ENCODE results near the gene ZNF275.

DNA sequence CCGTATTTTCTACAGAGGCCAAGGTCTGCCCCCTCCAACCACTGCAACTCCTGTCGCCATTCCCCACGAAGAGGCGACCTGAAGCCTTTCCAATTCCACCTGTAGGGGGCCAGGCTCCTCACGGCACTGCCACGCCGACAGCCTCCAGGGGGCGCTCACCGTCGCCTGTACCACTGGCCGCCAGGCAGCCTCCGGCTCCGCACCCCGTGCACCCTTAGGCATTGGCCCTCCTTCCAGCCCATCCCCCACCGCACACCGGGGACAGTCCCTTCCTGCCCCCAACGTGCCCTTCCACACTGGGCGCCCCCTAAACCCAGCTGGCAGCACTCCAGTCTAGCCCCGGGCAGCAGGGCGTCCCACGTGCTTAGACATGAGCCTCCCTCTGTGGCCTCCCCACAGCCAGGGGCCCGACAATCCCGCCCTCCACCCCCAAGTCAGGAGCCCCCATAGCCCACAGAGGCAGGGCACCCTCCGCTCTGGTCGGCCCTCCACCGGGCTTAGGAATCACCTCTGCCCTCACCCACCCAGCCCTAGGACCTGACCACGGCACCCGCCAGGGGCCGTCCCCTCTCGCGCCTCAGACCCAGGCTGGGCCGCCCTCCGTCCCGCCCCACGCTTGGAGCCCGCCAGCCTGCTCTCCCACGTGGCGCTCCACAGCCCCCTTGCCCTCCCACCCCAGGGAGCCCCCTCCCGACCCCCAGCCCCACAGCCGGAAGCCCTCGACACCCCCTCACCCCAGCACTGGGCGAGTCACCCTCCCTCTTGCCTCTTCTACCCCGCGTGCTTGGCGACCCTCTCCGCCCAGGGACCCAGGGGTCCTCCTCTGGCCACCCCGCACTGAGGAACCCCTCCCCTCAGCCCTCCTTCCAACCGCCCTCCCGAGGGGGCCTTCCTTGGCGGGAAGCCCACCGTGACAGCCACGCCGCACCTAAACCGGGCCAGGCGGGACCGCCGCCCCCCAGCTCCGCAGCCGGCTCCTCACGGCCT lies 66.5 kb downstream of the ZNF275 start:
- TF ChIP-seq SUZ12 (IDR thresholded peaks at IDR 0.05) (no peak), FOXA1 (IDR thresholded peaks at IDR 0.05) (no peak), CTBP1 (IDR thresholded peaks at IDR 0.05; ENCODE audit: borderline replicate concordance) (no peak), TARDBP (IDR thresholded peaks at IDR 0.05) (no peak), FOXM1 (IDR thresholded peaks at IDR 0.05; ENCODE audit: borderline replicate concordance) (no peak), HDGF (IDR thresholded peaks at IDR 0.05; ENCODE audit: borderline replicate concordance) (no peak), NFRKB (IDR thresholded peaks at IDR 0.05) (no peak), FOXK2 (IDR thresholded peaks at IDR 0.05) (no peak), SP1 (IDR thresholded peaks at IDR 0.05) (no peak), PKNOX1 (IDR thresholded peaks at IDR 0.05) (no peak), BHLHE40 (IDR thresholded peaks at IDR 0.05; ENCODE audit: borderline replicate concordance) (no peak), LEF1 (IDR thresholded peaks at IDR 0.05; ENCODE audit: borderline replicate concordance) (no peak), ZNF384 (IDR thresholded peaks at IDR 0.05) (no peak)

All from HEK293T (cell line).